ENCODE measurements around the gene EML3. TPM values are rescaled to one million over a fixed set of nuclear protein-coding genes. Genes with fewer than 3 reads are reported as not detected.

EML3 gene
- total and polyA plus RNA-seq, 4 donors = 15.7 to 182 (median 114) TPM

- no peak overlapping the region for H3K4me3 ChIP-seq (ENCODE audit: low read length in 2 of 2)
- intact Hi-C loops (cut with DNase I) = no loop called here
- WGBS, 2 donors = 91 to 92% methylated on average over 18 of the region's 18 CpGs
- H3K27me3 ChIP-seq (ENCODE audit: control insufficient read depth in 1 of 2, insufficient read depth in 2 of 2, low read length in 1 of 2) = no peaks in the 10 kb centered on the region
- ATAC-seq (ENCODE audit: low FRiP score) (no peak), DNase-seq (peak in 1 of 2 donors; percentile 38)
- H3K36me3 ChIP-seq (ENCODE audit: control insufficient read depth in 1 of 2, insufficient read depth in 2 of 2, low read length in 1 of 2) = no peaks in the 10 kb centered on the region
- no peaks in the 10 kb centered on the region for H3K4me1 ChIP-seq (ENCODE audit: control insufficient read depth in 1 of 2, insufficient read depth in 2 of 2, low read length in 2 of 2)
- H3K9me3 ChIP-seq (ENCODE audit: control insufficient read depth, low read length) = no peaks in the 10 kb centered on the region
- no peak overlapping the region for H3K27ac ChIP-seq (ENCODE audit: low read depth in 1 of 2, low read length in 2 of 2)
These were observed 31.4 kb downstream of the EML3 start for GRCh38 chr11:62580959-62581715.

GRCh38 chr11:62579252-62579651 lies 33.3 kb downstream of the EML3 start:
- intact Hi-C loops (cut with DNase I) = no loop called here
- Histone ChIP-seq H3K4me1 (ENCODE audit: control insufficient read depth in 1 of 2, insufficient read depth in 2 of 2, low read length in 2 of 2) (no peaks in the 10 kb centered on the region), H3K4me3 (ENCODE audit: low read length in 2 of 2) (no peak overlapping the region), H3K27me3 (ENCODE audit: control insufficient read depth in 1 of 2, insufficient read depth in 2 of 2, low read length in 1 of 2) (no peaks in the 10 kb centered on the region), H3K36me3 (ENCODE audit: control insufficient read depth in 1 of 2, insufficient read depth in 2 of 2, low read length in 1 of 2) (no peaks in the 10 kb centered on the region), H3K27ac (ENCODE audit: low read depth in 1 of 2, low read length in 2 of 2) (no peak overlapping the region), H3K9me3 (ENCODE audit: control insufficient read depth, low read length) (no peaks in the 10 kb centered on the region)
- DNase-seq = no peak
- 80 to 86% methylated on average over 2 of the region's 2 CpGs for WGBS, 2 donors
- ATAC-seq (ENCODE audit: low FRiP score) = no peak

GRCh38 chr11:62578541-62578940 lies 34.0 kb downstream of the EML3 start:
- Histone ChIP-seq H3K4me3 (ENCODE audit: low read length in 2 of 2) (no peak overlapping the region), H3K36me3 (ENCODE audit: control insufficient read depth in 1 of 2, insufficient read depth in 2 of 2, low read length in 1 of 2) (no peaks in the 10 kb centered on the region), H3K27ac (ENCODE audit: low read depth in 1 of 2, low read length in 2 of 2) (no peak overlapping the region), H3K9me3 (ENCODE audit: control insufficient read depth, low read length) (no peaks in the 10 kb centered on the region), H3K27me3 (ENCODE audit: control insufficient read depth in 1 of 2, insufficient read depth in 2 of 2, low read length in 1 of 2) (no peaks in the 10 kb centered on the region), H3K4me1 (ENCODE audit: control insufficient read depth in 1 of 2, insufficient read depth in 2 of 2, low read length in 2 of 2) (no peaks in the 10 kb centered on the region)
- ATAC-seq (ENCODE audit: low FRiP score) (no peak), DNase-seq (no peak)
- intact Hi-C loops (cut with DNase I) = no loop called here
- WGBS, 2 donors = 94 to 96% methylated on average over 11 of the region's 11 CpGs

DNA sequence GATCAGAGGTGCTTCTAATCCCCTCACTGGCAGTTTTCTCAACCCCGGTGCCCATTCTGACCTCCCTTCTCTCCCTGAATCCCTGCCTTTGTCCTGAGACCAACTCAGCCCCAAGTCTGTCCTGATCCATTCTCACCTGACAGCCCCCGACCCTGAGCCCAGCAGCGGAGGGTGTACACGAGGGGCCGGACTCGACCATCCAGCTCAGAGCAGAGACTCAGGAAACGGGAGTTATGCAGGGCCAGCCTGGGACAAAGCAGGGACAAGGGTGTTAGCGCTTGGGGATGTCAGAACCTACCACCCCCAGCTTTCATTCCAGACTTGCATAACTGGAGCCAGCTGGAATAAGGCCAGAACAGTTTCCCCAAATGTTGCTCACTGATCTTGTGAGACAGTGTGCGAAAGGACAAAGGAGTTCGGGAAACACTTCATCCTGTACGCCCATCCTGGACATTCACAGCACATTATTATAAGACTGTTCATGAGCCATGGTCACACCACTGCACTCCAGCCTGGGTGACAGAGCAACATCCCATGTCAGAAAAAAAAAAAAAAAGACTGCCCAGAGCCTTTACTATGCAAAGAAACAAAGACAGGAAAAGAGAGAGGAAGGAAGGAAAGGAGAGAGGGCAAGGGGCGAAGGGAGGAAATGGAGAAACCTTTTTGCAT lies 35.4 kb downstream of the EML3 start:
- no peaks in the 10 kb centered on the region for H3K27me3 ChIP-seq (ENCODE audit: control insufficient read depth in 1 of 2, insufficient read depth in 2 of 2, low read length in 1 of 2)
- ATAC-seq (ENCODE audit: low FRiP score) = no peak
- no peak overlapping the region for H3K4me3 ChIP-seq (ENCODE audit: low read length in 2 of 2)
- intact Hi-C loops (cut with DNase I) = no loop called here
- 77% methylated on average over 12 of the region's 12 CpGs for WGBS, 2 donors
- H3K27ac ChIP-seq (ENCODE audit: low read depth in 1 of 2, low read length in 2 of 2) = no peak overlapping the region
- no peaks in the 10 kb centered on the region for H3K9me3 ChIP-seq (ENCODE audit: control insufficient read depth, low read length)
- H3K4me1 ChIP-seq (ENCODE audit: control insufficient read depth in 1 of 2, insufficient read depth in 2 of 2, low read length in 2 of 2) = no peaks in the 10 kb centered on the region
- no peak for DNase-seq
- no peaks in the 10 kb centered on the region for H3K36me3 ChIP-seq (ENCODE audit: control insufficient read depth in 1 of 2, insufficient read depth in 2 of 2, low read length in 1 of 2)

DNA sequence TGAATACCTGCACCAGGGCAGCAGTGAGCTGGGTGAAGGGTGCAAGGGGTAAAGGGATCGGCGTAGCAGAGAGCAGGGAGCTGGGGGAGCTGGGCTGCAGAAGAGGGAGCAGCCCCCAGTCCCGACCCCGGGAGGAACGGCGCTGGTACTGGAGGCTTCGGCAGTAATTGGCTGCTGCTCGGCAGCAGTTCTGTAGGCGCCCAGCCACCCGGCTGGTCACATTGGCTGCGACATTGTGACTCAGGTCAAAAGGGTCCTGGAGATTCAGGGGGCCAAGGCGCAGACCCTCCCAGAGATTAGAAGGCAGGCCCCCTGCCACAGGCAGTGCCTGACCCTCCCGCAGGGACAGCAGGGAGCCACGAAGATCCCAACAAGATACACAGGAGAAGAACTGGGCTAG lies 36.7 kb downstream of the EML3 start:
- 84 to 88% methylated on average over 14 of the region's 14 CpGs for WGBS, 2 donors
- H3K4me3 ChIP-seq (ENCODE audit: low read length in 2 of 2) = no peak overlapping the region
- intact Hi-C loops (cut with DNase I) = no loop called here

GRCh38 chr11:62575156-62575555 lies 37.4 kb downstream of the EML3 start:
- ATAC-seq (ENCODE audit: low FRiP score) (no peak), DNase-seq (peak in 1 of 2 donors; percentile 56)
- Histone ChIP-seq H3K27me3 (ENCODE audit: control insufficient read depth in 1 of 2, insufficient read depth in 2 of 2, low read length in 1 of 2) (no peaks in the 10 kb centered on the region), H3K4me1 (ENCODE audit: control insufficient read depth in 1 of 2, insufficient read depth in 2 of 2, low read length in 2 of 2) (no peaks in the 10 kb centered on the region), H3K36me3 (ENCODE audit: control insufficient read depth in 1 of 2, insufficient read depth in 2 of 2, low read length in 1 of 2) (peaks cover 0 to 5% of the 10 kb centered on the region in 2 donors), H3K9me3 (ENCODE audit: control insufficient read depth, low read length) (no peaks in the 10 kb centered on the region), H3K27ac (ENCODE audit: low read depth in 1 of 2, low read length in 2 of 2) (peak overlapping the region in 1 of 2 donors; percentile 34), H3K4me3 (ENCODE audit: low read length in 2 of 2) (peak overlapping the region; percentile 24 to 52)
- intact Hi-C loops (cut with DNase I) = no loop called here
- WGBS, 2 donors = 13% methylated on average over 17 of the region's 17 CpGs

More for the DNA sequence above, 36.7 kb downstream of the EML3 start:
- DNase-seq (peak in 1 of 2 donors; percentile 42), ATAC-seq (ENCODE audit: low FRiP score) (no peak)
- no peak overlapping the region for H3K27ac ChIP-seq (ENCODE audit: low read depth in 1 of 2, low read length in 2 of 2)
- no peaks in the 10 kb centered on the region for H3K27me3 ChIP-seq (ENCODE audit: control insufficient read depth in 1 of 2, insufficient read depth in 2 of 2, low read length in 1 of 2)
- H3K36me3 ChIP-seq (ENCODE audit: control insufficient read depth in 1 of 2, insufficient read depth in 2 of 2, low read length in 1 of 2) = peaks cover 0 to 5% of the 10 kb centered on the region in 2 donors
- H3K4me1 ChIP-seq (ENCODE audit: control insufficient read depth in 1 of 2, insufficient read depth in 2 of 2, low read length in 2 of 2) = no peaks in the 10 kb centered on the region
- no peaks in the 10 kb centered on the region for H3K9me3 ChIP-seq (ENCODE audit: control insufficient read depth, low read length)

- 0% methylated on average over 33 of the region's 33 CpGs for WGBS, 2 donors
- DNase-seq (peak; percentile 68 to 81), ATAC-seq (ENCODE audit: low FRiP score) (peak; percentile 40)
- Histone ChIP-seq H3K27me3 (ENCODE audit: control insufficient read depth in 1 of 2, insufficient read depth in 2 of 2, low read length in 1 of 2) (no peaks in the 10 kb centered on the region), H3K4me1 (ENCODE audit: control insufficient read depth in 1 of 2, insufficient read depth in 2 of 2, low read length in 2 of 2) (no peaks in the 10 kb centered on the region), H3K27ac (ENCODE audit: low read depth in 1 of 2, low read length in 2 of 2) (peak overlapping the region; percentile 3 to 90), H3K9me3 (ENCODE audit: control insufficient read depth, low read length) (no peaks in the 10 kb centered on the region), H3K36me3 (ENCODE audit: control insufficient read depth in 1 of 2, insufficient read depth in 2 of 2, low read length in 1 of 2) (peaks cover 0 to 5% of the 10 kb centered on the region in 2 donors), H3K4me3 (ENCODE audit: low read length in 2 of 2) (peak overlapping the region; percentile 24 to 52)
- intact Hi-C loops (cut with DNase I) = no loop called here
These were observed 38.1 kb downstream of the EML3 start for GRCh38 chr11:62574363-62575071.

DNA sequence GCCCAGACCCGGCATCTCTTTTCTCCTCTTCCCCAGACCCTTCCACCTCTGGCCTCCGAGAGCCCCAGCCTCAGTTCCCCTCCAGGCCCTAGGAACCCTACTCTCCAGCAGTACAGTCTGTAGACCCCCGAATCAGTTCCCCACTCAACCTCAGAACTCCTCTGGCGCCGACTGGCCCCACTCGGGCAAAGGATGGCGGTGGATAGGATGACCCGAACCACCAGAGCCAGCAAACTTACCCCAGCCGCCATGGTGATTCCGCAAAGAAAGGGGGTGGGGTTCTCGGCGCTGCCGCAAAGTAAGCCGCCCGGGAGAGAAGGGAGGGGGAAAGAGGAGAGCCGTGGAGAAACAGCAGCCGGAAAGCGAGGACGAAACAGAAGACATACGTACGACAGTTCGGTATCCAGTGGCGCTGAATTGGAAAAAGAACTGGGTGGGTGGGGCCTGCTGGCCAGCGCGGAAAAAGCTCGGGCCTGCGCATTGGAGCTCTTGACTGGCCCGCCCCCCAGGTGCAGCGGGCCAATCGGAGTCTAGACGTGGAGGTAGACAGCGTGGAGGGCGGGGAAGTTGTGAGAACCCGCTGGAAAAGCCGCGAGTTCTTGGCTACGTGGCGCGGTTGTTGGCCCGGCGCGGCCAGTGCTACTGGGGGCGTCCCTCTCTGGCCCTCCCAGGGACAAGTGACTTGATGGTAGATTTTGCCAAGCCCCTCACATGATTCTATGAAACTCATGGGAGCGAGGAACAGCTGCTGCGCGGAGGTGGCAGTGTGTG lies 38.8 kb downstream of the EML3 start, which contains the start of gene EEF1G:
EEF1G (minus strand) TSS at position 300 of the 771 bp plus-strand sequence; CDS start at position 251, 49 bp downstream.
- no peaks in the 10 kb centered on the region for H3K27me3 ChIP-seq (ENCODE audit: control insufficient read depth in 1 of 2, insufficient read depth in 2 of 2, low read length in 1 of 2)
- peak within 1 kb of the TSS; percentile 3 to 90 for H3K27ac ChIP-seq (ENCODE audit: low read depth in 1 of 2, low read length in 2 of 2)
- WGBS, 2 donors = 0% methylated on average over 46 of the region's 46 CpGs
- DNase-seq (peak; percentile 99), ATAC-seq (ENCODE audit: low FRiP score) (peak; percentile 98)
- H3K4me3 ChIP-seq (ENCODE audit: low read length in 2 of 2) = peak within 1 kb of the TSS; percentile 82 to 92
- peaks cover 0 to 5% of the 10 kb centered on the region in 2 donors for H3K36me3 ChIP-seq (ENCODE audit: control insufficient read depth in 1 of 2, insufficient read depth in 2 of 2, low read length in 1 of 2)
- H3K9me3 ChIP-seq (ENCODE audit: control insufficient read depth, low read length) = no peaks in the 10 kb centered on the region
- no peaks in the 10 kb centered on the region for H3K4me1 ChIP-seq (ENCODE audit: control insufficient read depth in 1 of 2, insufficient read depth in 2 of 2, low read length in 2 of 2)
- intact Hi-C loops (cut with DNase I) = no loop called here

Data from aorta (tissue), 5 donors.